Natural killer cell treated with Interleukin-12 subunit alpha and Interleukin-12 subunit beta and Interleukin-15 and Interleukin-18, amount 100 ng/mL, for 72 hours (primary cell): ENCODE results near the gene MAGI1. TPM values are rescaled to one million over a fixed set of nuclear protein-coding genes. Genes with fewer than 3 reads are reported as not detected.
"Not testable (repeated sequence)": the region's sequence is repeated elsewhere in the genome, so short reads cannot be mapped to it uniquely, and the experiment has no call there.

Experiments
- ATAC-seq, 2 donors: fragments of 150-1000 bp; cut with Tn5 transposase in 1 of 2; sonication (Bioruptor Pico), chemical (Tn5 transposase) in 1 of 2; 2 replicates each; pipeline ENCODE4 v1.10.0; 2021
- DNase-seq: peaks from one replicate; pipeline ENCODE4 v3.0.0; 2022; ENCODE audit warnings: low spot score
- H3K27ac Mint-ChIP-seq, 2 donors: 1 replicate in 1 of 2; 2 replicates in 1 of 2; pipeline ENCODE4 v1.8.0; 2022; ENCODE audit warnings: mixed read lengths in 2 of 2, mild to moderate bottlenecking in 1 of 2, moderate library complexity in 1 of 2
- H3K27me3 Mint-ChIP-seq, 2 donors: 1 replicate in 1 of 2; 2 replicates in 1 of 2; pipeline ENCODE4 v1.8.0; 2022; ENCODE audit warnings: mixed read lengths in 2 of 2
- H3K36me3 Mint-ChIP-seq: one replicate; pipeline ENCODE4 v1.8.0; 2022; ENCODE audit warnings: mixed read lengths
- H3K4me1 Mint-ChIP-seq, 2 donors: 1 replicate in 1 of 2; 2 replicates in 1 of 2; pipeline ENCODE4 v1.8.0; 2022; ENCODE audit warnings: low read depth in 2 of 2, mixed read lengths in 2 of 2, mild to moderate bottlenecking in 1 of 2
- H3K4me3 Mint-ChIP-seq: one replicate; pipeline ENCODE4 v1.8.0; 2022; ENCODE audit warnings: mixed read lengths
- H3K9me3 Mint-ChIP-seq: 2 replicates; pipeline ENCODE4 v1.8.0; 2022; ENCODE audit warnings: mixed read lengths
- total RNA-seq, 2 donors: library from RNA; stranded (reverse); gene quantifications; one replicate each; pipeline ENCODE4 v1.2.3, GENCODE V29; 2022

MAGI1 gene
- total RNA-seq, 2 donors from 2014 or later, result not detected

- H3K9me3 Mint-ChIP-seq, result no peaks in the 10 kb centered on the region
- H3K36me3 Mint-ChIP-seq, result no peaks in the 10 kb centered on the region
- H3K4me3 Mint-ChIP-seq, result no peak overlapping the region
- no peaks in the 10 kb centered on the region for H3K27me3 Mint-ChIP-seq
- no peak for ATAC-seq
- no peak overlapping the region for H3K27ac Mint-ChIP-seq
- no peaks in the 10 kb centered on the region for H3K4me1 Mint-ChIP-seq
- no peak for DNase-seq
Measured at GRCh38 chr3:65730449-65730848, 308.3 kb downstream of the MAGI1 start.

GRCh38 chr3:65729973-65730372 is 308.7 kb downstream of the MAGI1 start:
- Mint-ChIP-seq H3K4me1 (no peaks in the 10 kb centered on the region), H3K27ac (no peak overlapping the region), H3K4me3 (no peak overlapping the region), H3K27me3 (no peaks in the 10 kb centered on the region), H3K9me3 (no peaks in the 10 kb centered on the region), H3K36me3 (no peaks in the 10 kb centered on the region)
- DNase-seq (no peak), ATAC-seq (no peak)

GRCh38 chr3:65729555-65729954 is 309.2 kb downstream of the MAGI1 start:
- DNase-seq (no peak), ATAC-seq (no peak)
- no peaks in the 10 kb centered on the region for H3K36me3 Mint-ChIP-seq
- H3K27me3 Mint-ChIP-seq, result no peaks in the 10 kb centered on the region
- H3K4me1 Mint-ChIP-seq, result no peaks in the 10 kb centered on the region
- H3K27ac Mint-ChIP-seq, result no peak overlapping the region
- no peak overlapping the region for H3K4me3 Mint-ChIP-seq
- H3K9me3 Mint-ChIP-seq, result no peaks in the 10 kb centered on the region

- Mint-ChIP-seq H3K4me3 (no peak overlapping the region), H3K9me3 (no peaks in the 10 kb centered on the region), H3K4me1 (no peaks in the 10 kb centered on the region), H3K27me3 (no peaks in the 10 kb centered on the region), H3K36me3 (no peaks in the 10 kb centered on the region), H3K27ac (no peak overlapping the region)
- DNase-seq, result no peak
- no peak for ATAC-seq
Measured at GRCh38 chr3:65728138-65728537, 310.6 kb downstream of the MAGI1 start.

- DNase-seq (no peak), ATAC-seq (no peak)
- no peak overlapping the region for H3K4me3 Mint-ChIP-seq
- no peaks in the 10 kb centered on the region for H3K36me3 Mint-ChIP-seq
- H3K27me3 Mint-ChIP-seq, result no peaks in the 10 kb centered on the region
- H3K9me3 Mint-ChIP-seq, result peaks cover 5% of the 10 kb centered on the region
- H3K4me1 Mint-ChIP-seq, result no peaks in the 10 kb centered on the region
- H3K27ac Mint-ChIP-seq, result no peak overlapping the region
Measured at GRCh38 chr3:65723985-65724384, 314.7 kb downstream of the MAGI1 start.

GRCh38 chr3:65723011-65723410 is 315.7 kb downstream of the MAGI1 start:
- H3K27ac Mint-ChIP-seq, result no peak overlapping the region
- peaks cover 7% of the 10 kb centered on the region for H3K9me3 Mint-ChIP-seq
- H3K27me3 Mint-ChIP-seq, result no peaks in the 10 kb centered on the region
- no peaks in the 10 kb centered on the region for H3K36me3 Mint-ChIP-seq
- ATAC-seq (no peak), DNase-seq (no peak)
- no peak overlapping the region for H3K4me3 Mint-ChIP-seq
- H3K4me1 Mint-ChIP-seq, result no peaks in the 10 kb centered on the region

GRCh38 chr3:65720989-65721737 is 317.6 kb downstream of the MAGI1 start:
- Mint-ChIP-seq H3K4me1 (no peaks in the 10 kb centered on the region), H3K27me3 (no peaks in the 10 kb centered on the region), H3K27ac (no peak overlapping the region), H3K4me3 (no peak overlapping the region), H3K9me3 (peaks cover 7% of the 10 kb centered on the region), H3K36me3 (no peaks in the 10 kb centered on the region)
- no peak for ATAC-seq
- no peak for DNase-seq

- not testable (repeated sequence) for H3K4me1 Mint-ChIP-seq, H3K36me3 Mint-ChIP-seq, H3K27me3 Mint-ChIP-seq, DNase-seq, H3K27ac Mint-ChIP-seq, ATAC-seq, H3K4me3 Mint-ChIP-seq, H3K9me3 Mint-ChIP-seq
Measured at GRCh38 chr3:65719639-65720038, 319.1 kb downstream of the MAGI1 start.

- Mint-ChIP-seq H3K27ac (no peak overlapping the region), H3K9me3 (peaks cover 7% of the 10 kb centered on the region), H3K4me1 (no peaks in the 10 kb centered on the region), H3K4me3 (no peak overlapping the region), H3K27me3 (no peaks in the 10 kb centered on the region), H3K36me3 (no peaks in the 10 kb centered on the region)
- no peak for DNase-seq
- no peak for ATAC-seq
Measured at GRCh38 chr3:65717676-65718346, 320.9 kb downstream of the MAGI1 start.

GRCh38 chr3:65716071-65716751 is 322.5 kb downstream of the MAGI1 start:
- no peak overlapping the region for H3K27ac Mint-ChIP-seq
- H3K36me3 Mint-ChIP-seq, result no peaks in the 10 kb centered on the region
- peaks cover 3% of the 10 kb centered on the region for H3K9me3 Mint-ChIP-seq
- no peaks in the 10 kb centered on the region for H3K4me1 Mint-ChIP-seq
- no peak overlapping the region for H3K4me3 Mint-ChIP-seq
- DNase-seq (no peak), ATAC-seq (no peak)
- H3K27me3 Mint-ChIP-seq, result no peaks in the 10 kb centered on the region

- ATAC-seq (no peak), DNase-seq (no peak)
- H3K4me1 Mint-ChIP-seq, result no peaks in the 10 kb centered on the region
- no peak overlapping the region for H3K4me3 Mint-ChIP-seq
- H3K9me3 Mint-ChIP-seq, result peaks cover 3% of the 10 kb centered on the region
- H3K27me3 Mint-ChIP-seq, result no peaks in the 10 kb centered on the region
- H3K27ac Mint-ChIP-seq, result no peak overlapping the region
- H3K36me3 Mint-ChIP-seq, result no peaks in the 10 kb centered on the region
Measured at GRCh38 chr3:65714134-65714533, 324.6 kb downstream of the MAGI1 start.

GRCh38 chr3:65713016-65713415 is 325.7 kb downstream of the MAGI1 start:
- DNase-seq, result no peak
- H3K27ac Mint-ChIP-seq, result no peak overlapping the region
- no peak for ATAC-seq
- no peak overlapping the region for H3K4me3 Mint-ChIP-seq
- H3K9me3 Mint-ChIP-seq, result no peaks in the 10 kb centered on the region
- H3K27me3 Mint-ChIP-seq, result no peaks in the 10 kb centered on the region
- H3K36me3 Mint-ChIP-seq, result no peaks in the 10 kb centered on the region
- H3K4me1 Mint-ChIP-seq, result no peaks in the 10 kb centered on the region

GRCh38 chr3:65712140-65712539 is 326.6 kb downstream of the MAGI1 start:
- H3K9me3 Mint-ChIP-seq, result no peaks in the 10 kb centered on the region
- no peak overlapping the region for H3K4me3 Mint-ChIP-seq
- H3K36me3 Mint-ChIP-seq, result no peaks in the 10 kb centered on the region
- no peaks in the 10 kb centered on the region for H3K4me1 Mint-ChIP-seq
- ATAC-seq (no peak), DNase-seq (no peak)
- H3K27me3 Mint-ChIP-seq, result no peaks in the 10 kb centered on the region
- H3K27ac Mint-ChIP-seq, result no peak overlapping the region
